Measurements from ENCODE around the gene NEBL. TPM values are rescaled to one million over a fixed set of nuclear protein-coding genes. Genes with fewer than 3 reads are reported as not detected.

NEBL gene
- total RNA-seq, 1 experiment from 2014 or later, result 16.6 TPM

- TF ChIP-seq SIN3A (IDR thresholded peaks at IDR 0.05; ENCODE audit: low read depth) (no peak), ELF1 (IDR thresholded peaks at IDR 0.05; ENCODE audit: borderline replicate concordance, low read depth) (no peak), ATF3 (IDR thresholded peaks at IDR 0.05) (no peak), SP1 (IDR thresholded peaks at IDR 0.05; ENCODE audit: low read depth) (no peak), RAD21 (IDR thresholded peaks at IDR 0.05; ENCODE audit: low read depth) (no peak)
These were observed 8.3 kb downstream of the NEBL start (continued) for GRCh38 chr10:20888620-20889330.

- Histone ChIP-seq H3K27ac (ENCODE audit: low read depth, low read length) (no peak overlapping the region), H3K9me2 (ENCODE audit: insufficient read depth) (no peaks in the 10 kb centered on the region), H3K9ac (ENCODE audit: low read length) (no peak overlapping the region), H2AFZ (ENCODE audit: low read depth, low read length, poor library complexity, severe bottlenecking) (no peak overlapping the region), H3K27me3 (ENCODE audit: insufficient read depth, low read length) (no peaks in the 10 kb centered on the region), H3K4me3 (replicated peaks in 1 of 2; ENCODE audit: low read depth in 1 of 2, low read length in 2 of 2) (no peak overlapping the region), H3K4me1 (ENCODE audit: control insufficient read depth in 1 of 2, insufficient read depth in 2 of 2, low read length in 2 of 2) (no peaks in the 10 kb centered on the region), H4K20me1 (ENCODE audit: insufficient read depth) (no peaks in the 10 kb centered on the region), H3K79me2 (ENCODE audit: insufficient read depth, low read length) (no peaks in the 10 kb centered on the region), H3K36me3 (ENCODE audit: control insufficient read depth in 1 of 2, insufficient read depth in 2 of 2, low read length in 2 of 2) (no peaks in the 10 kb centered on the region), H3K9me3 (ENCODE audit: control insufficient read depth in 1 of 2, insufficient read depth in 1 of 2, low read depth in 1 of 2, low read length in 2 of 2) (no peaks in the 10 kb centered on the region), H3K4me2 (ENCODE audit: low read length) (no peak overlapping the region)
- RAD21 ChIA-PET (ENCODE audit: low non-redundant PET in 1 of 2, low total read pairs in 2 of 2, uncharacterized antibody in 2 of 2, unreplicated experiment in 2 of 2), result no interaction called here
- POLR2A ChIA-PET, result no interaction called here
- TF ChIP-seq FOSL1 (IDR thresholded peaks at IDR 0.05; ENCODE audit: low read depth) (no peak), POLR2A (IDR thresholded peaks at IDR 0.05; ENCODE audit: borderline replicate concordance, extremely low read depth, insufficient read depth, insufficient read length) (no peak), EZH2phosphoT487 (IDR thresholded peaks at IDR 0.05; ENCODE audit: borderline replicate concordance) (no peak), ATF3 (IDR thresholded peaks at IDR 0.05) (no peak)
- CTCF ChIA-PET, result no interaction called here
- ATAC-seq, result no peak
- intact Hi-C loops (cut with micrococcal nuclease), result no loop called here
- DNase-seq (ENCODE audit: low read depth, low spot score), result no peak
- no TSS peak for BruUV-seq (replicated peaks)
These were observed 9.2 kb downstream of the NEBL start for GRCh38 chr10:20887706-20888555.

Data from HCT116 (cell line).